K562 (cell line): Measurements from ENCODE around the gene NELL1.

Experiments
- CBX2 ChIP-seq: fragments of 200-600 bp; sonication (generic); IDR thresholded peaks from one replicate; pipeline ENCODE4 v1.6.1; 2012; ENCODE audit warnings: mild to moderate bottlenecking, low read length, inconsistent platforms; ENCODE audit not compliant: insufficient read depth, poor library complexity, severe bottlenecking
- CREB1 ChIP-seq, 2 experiments: sonication (generic) in 1 of 2; formaldehyde crosslinking in 1 of 2; IDR thresholded peaks; 2 replicates each; pipeline versions ENCODE4 v1.6.1 to v1.8.0; 2012 to 2022; ENCODE audit warnings: inconsistent platforms in 1 of 2, mild to moderate bottlenecking in 1 of 2, missing genetic modification reagents in 1 of 2, moderate library complexity in 1 of 2
- POLR2A ChIP-seq: fragments of 450-650 bp; conservative IDR thresholded peaks from 2 replicates; pipeline ENCODE4 v1.6.1; 2016
- SMC3 ChIP-seq: conservative IDR thresholded peaks from 2 replicates; pipeline ENCODE4 v1.6.1; 2011; ENCODE audit warnings: low read depth, low read length, improper control_type of control experiment; ENCODE audit not compliant: insufficient read depth
- SRSF1 ChIP-seq: fragments of 200-400 bp; formaldehyde crosslinking; IDR thresholded peaks from 2 replicates; pipeline ENCODE4 v1.6.1; 2017; ENCODE audit warnings: mild to moderate bottlenecking, low read depth, low read length, moderate library complexity
- YY1 ChIP-seq, 3 experiments: IDR thresholded peaks; 2 replicates each; pipeline ENCODE4 v1.6.1; 2011; ENCODE audit warnings: low read length in 2 of 3, mild to moderate bottlenecking in 2 of 3, moderate library complexity in 2 of 3, borderline replicate concordance in 1 of 3, control low read depth in 1 of 3, low read depth in 1 of 3; ENCODE audit not compliant: insufficient read depth in 3 of 3, insufficient replicate concordance in 2 of 3, control insufficient read depth in 1 of 3, insufficient read length in 1 of 3; ENCODE audit errors: extremely low read depth in 1 of 3
- TF ChIP-seq, protein P1 (sequence below), 3 experiments: IDR thresholded peaks in 2 of 3; conservative IDR thresholded peaks in 1 of 3; 2 replicates each; pipeline ENCODE4 v1.5.1; 2011 to 2012; ENCODE audit warnings: low read length in 3 of 3, mild to moderate bottlenecking in 3 of 3, control low read depth in 2 of 3, improper control_type of control experiment in 1 of 3, inconsistent platforms in 1 of 3, low read depth in 1 of 3, mixed read lengths in 1 of 3, moderate library complexity in 1 of 3; ENCODE audit not compliant: insufficient read depth in 2 of 3
- TF ChIP-seq, protein P2 (sequence below): fragments of 450-650 bp; IDR thresholded peaks from 2 replicates; pipeline ENCODE4 v1.6.1; 2018; ENCODE audit not compliant: partially characterized antibody
- TF ChIP-seq, protein P3 (sequence below): sonication (generic); formaldehyde crosslinking; IDR thresholded peaks from 2 replicates; pipeline ENCODE4 v1.5.0; 2020; ENCODE audit warnings: missing genetic modification reagents

- TF ChIP-seq CREB1 (IDR thresholded peaks at IDR 0.05): no peak
- no peak for TF ChIP-seq CREB1 (CRISPR knock-in tag; IDR thresholded peaks at IDR 0.05)
- no peak for TF ChIP-seq POLR2A
- TF ChIP-seq YY1 (IDR thresholded peaks at IDR 0.05; ENCODE audit: borderline replicate concordance in 1 of 3, control insufficient read depth in 1 of 3, extremely low read depth in 1 of 3, insufficient read depth in 3 of 3, insufficient read length in 1 of 3, insufficient replicate concordance in 2 of 3, low read depth in 1 of 3, low read length in 2 of 3): no peak
- TF ChIP-seq, protein P1, sequence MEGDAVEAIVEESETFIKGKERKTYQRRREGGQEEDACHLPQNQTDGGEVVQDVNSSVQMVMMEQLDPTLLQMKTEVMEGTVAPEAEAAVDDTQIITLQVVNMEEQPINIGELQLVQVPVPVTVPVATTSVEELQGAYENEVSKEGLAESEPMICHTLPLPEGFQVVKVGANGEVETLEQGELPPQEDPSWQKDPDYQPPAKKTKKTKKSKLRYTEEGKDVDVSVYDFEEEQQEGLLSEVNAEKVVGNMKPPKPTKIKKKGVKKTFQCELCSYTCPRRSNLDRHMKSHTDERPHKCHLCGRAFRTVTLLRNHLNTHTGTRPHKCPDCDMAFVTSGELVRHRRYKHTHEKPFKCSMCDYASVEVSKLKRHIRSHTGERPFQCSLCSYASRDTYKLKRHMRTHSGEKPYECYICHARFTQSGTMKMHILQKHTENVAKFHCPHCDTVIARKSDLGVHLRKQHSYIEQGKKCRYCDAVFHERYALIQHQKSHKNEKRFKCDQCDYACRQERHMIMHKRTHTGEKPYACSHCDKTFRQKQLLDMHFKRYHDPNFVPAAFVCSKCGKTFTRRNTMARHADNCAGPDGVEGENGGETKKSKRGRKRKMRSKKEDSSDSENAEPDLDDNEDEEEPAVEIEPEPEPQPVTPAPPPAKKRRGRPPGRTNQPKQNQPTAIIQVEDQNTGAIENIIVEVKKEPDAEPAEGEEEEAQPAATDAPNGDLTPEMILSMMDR (IDR thresholded peaks at IDR 0.05 in 2 of 3, conservative IDR thresholded peaks at IDR 0.05 in 1 of 3; ENCODE audit: insufficient read depth in 2 of 3, low read depth in 1 of 3, low read length in 3 of 3): peak; percentile 35 to 44 (median 44); a peak in 3 of 6 replicates
- TF ChIP-seq, protein P2, sequence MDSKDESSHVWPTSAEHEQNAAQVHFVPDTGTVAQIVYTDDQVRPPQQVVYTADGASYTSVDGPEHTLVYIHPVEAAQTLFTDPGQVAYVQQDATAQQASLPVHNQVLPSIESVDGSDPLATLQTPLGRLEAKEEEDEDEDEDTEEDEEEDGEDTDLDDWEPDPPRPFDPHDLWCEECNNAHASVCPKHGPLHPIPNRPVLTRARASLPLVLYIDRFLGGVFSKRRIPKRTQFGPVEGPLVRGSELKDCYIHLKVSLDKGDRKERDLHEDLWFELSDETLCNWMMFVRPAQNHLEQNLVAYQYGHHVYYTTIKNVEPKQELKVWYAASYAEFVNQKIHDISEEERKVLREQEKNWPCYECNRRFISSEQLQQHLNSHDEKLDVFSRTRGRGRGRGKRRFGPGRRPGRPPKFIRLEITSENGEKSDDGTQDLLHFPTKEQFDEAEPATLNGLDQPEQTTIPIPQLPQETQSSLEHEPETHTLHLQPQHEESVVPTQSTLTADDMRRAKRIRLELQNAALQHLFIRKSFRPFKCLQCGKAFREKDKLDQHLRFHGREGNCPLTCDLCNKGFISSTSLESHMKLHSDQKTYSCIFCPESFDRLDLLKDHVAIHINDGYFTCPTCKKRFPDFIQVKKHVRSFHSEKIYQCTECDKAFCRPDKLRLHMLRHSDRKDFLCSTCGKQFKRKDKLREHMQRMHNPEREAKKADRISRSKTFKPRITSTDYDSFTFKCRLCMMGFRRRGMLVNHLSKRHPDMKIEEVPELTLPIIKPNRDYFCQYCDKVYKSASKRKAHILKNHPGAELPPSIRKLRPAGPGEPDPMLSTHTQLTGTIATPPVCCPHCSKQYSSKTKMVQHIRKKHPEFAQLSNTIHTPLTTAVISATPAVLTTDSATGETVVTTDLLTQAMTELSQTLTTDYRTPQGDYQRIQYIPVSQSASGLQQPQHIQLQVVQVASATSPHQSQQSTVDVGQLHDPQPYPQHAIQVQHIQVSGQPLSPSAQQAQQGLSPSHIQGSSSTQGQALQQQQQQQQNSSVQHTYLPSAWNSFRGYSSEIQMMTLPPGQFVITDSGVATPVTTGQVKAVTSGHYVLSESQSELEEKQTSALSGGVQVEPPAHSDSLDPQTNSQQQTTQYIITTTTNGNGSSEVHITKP: no peak
- no peak for TF ChIP-seq CBX2
- no peak for TF ChIP-seq SRSF1
- no peak for TF ChIP-seq SMC3
- TF ChIP-seq, protein P3, sequence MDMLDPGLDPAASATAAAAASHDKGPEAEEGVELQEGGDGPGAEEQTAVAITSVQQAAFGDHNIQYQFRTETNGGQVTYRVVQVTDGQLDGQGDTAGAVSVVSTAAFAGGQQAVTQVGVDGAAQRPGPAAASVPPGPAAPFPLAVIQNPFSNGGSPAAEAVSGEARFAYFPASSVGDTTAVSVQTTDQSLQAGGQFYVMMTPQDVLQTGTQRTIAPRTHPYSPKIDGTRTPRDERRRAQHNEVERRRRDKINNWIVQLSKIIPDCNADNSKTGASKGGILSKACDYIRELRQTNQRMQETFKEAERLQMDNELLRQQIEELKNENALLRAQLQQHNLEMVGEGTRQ: no peak
Observed at GRCh38 chr11:20672575-20672974, 3.2 kb downstream of the NELL1 start.
